ENCODE data around the gene EXOC3L2.

EXOC3L2 gene

GRCh38 chr19:45245334-45245787 lies at the start of gene EXOC3L2:
TSS of gene EXOC3L2 (minus strand) at chr19:45245407. CDS start at chr19:45239045, 6,362 bp downstream.
- Mint-ChIP-seq H3K27me3 (peaks cover 19 to 25% of the 10 kb centered on the region in 2 donors), H3K9me3 (no peaks in the 10 kb centered on the region), H3K4me1 (peaks cover 2 to 9% of the 10 kb centered on the region in 2 donors), H3K36me3 (no peaks in the 10 kb centered on the region), H3K4me3 (no peak within 1 kb of the TSS), H3K27ac (peak within 1 kb of the TSS; percentile 38)
- DNase-seq (no peak), ATAC-seq (replicated peaks) (no peak)

- H3K27ac Mint-ChIP-seq: peak overlapping the region; percentile 71
- no peak for ATAC-seq (replicated peaks)
- H3K4me3 Mint-ChIP-seq: no peak overlapping the region
Observed at GRCh38 chr19:45294291-45295029, 49.3 kb upstream of the EXOC3L2 start.

GRCh38 chr19:45293682-45294081 lies 48.5 kb upstream of the EXOC3L2 start:
- ATAC-seq (replicated peaks) (no peak), DNase-seq (no peak)
- H3K4me3 Mint-ChIP-seq: no peak overlapping the region
- H3K36me3 Mint-ChIP-seq: peaks cover 63 to 76% of the 10 kb centered on the region in 2 donors
- peaks cover 4 to 5% of the 10 kb centered on the region in 2 donors for H3K9me3 Mint-ChIP-seq
- no peaks in the 10 kb centered on the region for H3K27me3 Mint-ChIP-seq
- no peak overlapping the region for H3K27ac Mint-ChIP-seq
- H3K4me1 Mint-ChIP-seq: no peaks in the 10 kb centered on the region

More at GRCh38 chr19:45294291-45295029, 49.3 kb upstream of the EXOC3L2 start:
- DNase-seq: no peak
- Mint-ChIP-seq H3K4me1 (no peaks in the 10 kb centered on the region), H3K36me3 (peaks cover 64 to 79% of the 10 kb centered on the region in 2 donors), H3K9me3 (peaks cover 4 to 5% of the 10 kb centered on the region in 2 donors), H3K27me3 (no peaks in the 10 kb centered on the region)

GRCh38 chr19:45291834-45292233 lies 46.6 kb upstream of the EXOC3L2 start:
- Mint-ChIP-seq H3K4me1 (no peaks in the 10 kb centered on the region), H3K36me3 (peaks cover 56 to 71% of the 10 kb centered on the region in 2 donors), H3K9me3 (peaks cover 4 to 5% of the 10 kb centered on the region in 2 donors), H3K27me3 (no peaks in the 10 kb centered on the region), H3K27ac (no peak overlapping the region), H3K4me3 (no peak overlapping the region)
- ATAC-seq (replicated peaks) (no peak), DNase-seq (no peak)

- no peak for ATAC-seq (replicated peaks)
- DNase-seq: no peak
- H3K4me3 Mint-ChIP-seq: no peak overlapping the region
- peaks cover 1 to 4% of the 10 kb centered on the region in 2 donors for H3K9me3 Mint-ChIP-seq
- peaks cover 58 to 77% of the 10 kb centered on the region in 2 donors for H3K36me3 Mint-ChIP-seq
- no peaks in the 10 kb centered on the region for H3K4me1 Mint-ChIP-seq
- H3K27me3 Mint-ChIP-seq: no peaks in the 10 kb centered on the region
- H3K27ac Mint-ChIP-seq: peak overlapping the region; percentile 62
Observed at GRCh38 chr19:45290381-45290931, 45.2 kb upstream of the EXOC3L2 start.

- peak; percentile 8 for DNase-seq
- Mint-ChIP-seq H3K27ac (peak overlapping the region; percentile 70), H3K36me3 (peaks cover 43 to 66% of the 10 kb centered on the region in 2 donors), H3K4me1 (peaks cover 7 to 9% of the 10 kb centered on the region in 2 donors), H3K4me3 (peak overlapping the region in 1 of 2 donors; percentile 27), H3K9me3 (peaks cover 0 to 4% of the 10 kb centered on the region in 2 donors), H3K27me3 (no peaks in the 10 kb centered on the region)
- ATAC-seq (replicated peaks): peak; percentile 75 to 90
Observed at GRCh38 chr19:45283443-45284033, 38.3 kb upstream of the EXOC3L2 start.

GRCh38 chr19:45280471-45280961 lies 35.3 kb upstream of the EXOC3L2 start:
- Mint-ChIP-seq H3K4me3 (no peak overlapping the region), H3K9me3 (peaks cover 0 to 4% of the 10 kb centered on the region in 2 donors), H3K27ac (no peak overlapping the region), H3K27me3 (no peaks in the 10 kb centered on the region), H3K36me3 (peaks cover 46 to 61% of the 10 kb centered on the region in 2 donors), H3K4me1 (peaks cover 7 to 9% of the 10 kb centered on the region in 2 donors)
- DNase-seq: no peak
- ATAC-seq (replicated peaks): no peak

GRCh38 chr19:45279587-45280192 lies 34.5 kb upstream of the EXOC3L2 start:
- peaks cover 0 to 4% of the 10 kb centered on the region in 2 donors for H3K9me3 Mint-ChIP-seq
- peak overlapping the region; percentile 56 for H3K27ac Mint-ChIP-seq
- H3K36me3 Mint-ChIP-seq: peaks cover 45 to 60% of the 10 kb centered on the region in 2 donors

GRCh38 chr19:45278087-45278486 lies 32.9 kb upstream of the EXOC3L2 start:
- Mint-ChIP-seq H3K4me3 (no peak overlapping the region), H3K27me3 (no peaks in the 10 kb centered on the region), H3K4me1 (no peaks in the 10 kb centered on the region), H3K27ac (no peak overlapping the region), H3K9me3 (no peaks in the 10 kb centered on the region), H3K36me3 (peaks cover 38 to 59% of the 10 kb centered on the region in 2 donors)
- ATAC-seq (replicated peaks): no peak
- DNase-seq: no peak

More at GRCh38 chr19:45279587-45280192, 34.5 kb upstream of the EXOC3L2 start:
- DNase-seq (no peak), ATAC-seq (replicated peaks) (no peak)
- peaks cover 7 to 9% of the 10 kb centered on the region in 2 donors for H3K4me1 Mint-ChIP-seq
- no peaks in the 10 kb centered on the region for H3K27me3 Mint-ChIP-seq
- no peak overlapping the region for H3K4me3 Mint-ChIP-seq

- Mint-ChIP-seq H3K4me1 (no peaks in the 10 kb centered on the region), H3K36me3 (peaks cover 36 to 55% of the 10 kb centered on the region in 2 donors), H3K9me3 (no peaks in the 10 kb centered on the region), H3K4me3 (no peak overlapping the region), H3K27me3 (no peaks in the 10 kb centered on the region), H3K27ac (no peak overlapping the region)
- no peak for DNase-seq
- no peak for ATAC-seq (replicated peaks)
Observed at GRCh38 chr19:45276284-45276687, 31.1 kb upstream of the EXOC3L2 start.

GRCh38 chr19:45275370-45275971 lies 30.3 kb upstream of the EXOC3L2 start:
- no peak for DNase-seq
- H3K27me3 Mint-ChIP-seq: no peaks in the 10 kb centered on the region
- no peaks in the 10 kb centered on the region for H3K4me1 Mint-ChIP-seq
- H3K27ac Mint-ChIP-seq: no peak overlapping the region
- no peak for ATAC-seq (replicated peaks)
- no peak overlapping the region for H3K4me3 Mint-ChIP-seq
- peaks cover 36 to 48% of the 10 kb centered on the region in 2 donors for H3K36me3 Mint-ChIP-seq
- no peaks in the 10 kb centered on the region for H3K9me3 Mint-ChIP-seq

GRCh38 chr19:45273521-45273855 lies 28.3 kb upstream of the EXOC3L2 start:
- Mint-ChIP-seq H3K27ac (no peak overlapping the region), H3K4me1 (no peaks in the 10 kb centered on the region)

GRCh38 chr19:45271735-45272108 lies 26.5 kb upstream of the EXOC3L2 start:
- no peaks in the 10 kb centered on the region for H3K27me3 Mint-ChIP-seq
- H3K36me3 Mint-ChIP-seq: peaks cover 24 to 30% of the 10 kb centered on the region in 2 donors
- no peak for ATAC-seq (replicated peaks)
- DNase-seq: no peak
- H3K27ac Mint-ChIP-seq: no peak overlapping the region
- no peaks in the 10 kb centered on the region for H3K9me3 Mint-ChIP-seq
- H3K4me1 Mint-ChIP-seq: no peaks in the 10 kb centered on the region
- no peak overlapping the region for H3K4me3 Mint-ChIP-seq

More at GRCh38 chr19:45273521-45273855, 28.3 kb upstream of the EXOC3L2 start:
- H3K36me3 Mint-ChIP-seq: peaks cover 28 to 39% of the 10 kb centered on the region in 2 donors
- no peaks in the 10 kb centered on the region for H3K27me3 Mint-ChIP-seq
- DNase-seq (no peak), ATAC-seq (replicated peaks) (no peak)
- H3K4me3 Mint-ChIP-seq: no peak overlapping the region
- no peaks in the 10 kb centered on the region for H3K9me3 Mint-ChIP-seq
